HEK293 (cell line): Measurements from ENCODE around the gene TSPAN1.

ENCODE experiments used
- CTCF ChIA-PET: fragments of 350-600 bp; formaldehyde crosslinking; extraction: SDS; loops from one replicate; lab custom pipeline; 2021; ENCODE audit warnings: antibody characterized with exemption; lab: Yijun Ruan, JAX
- POLR2A ChIA-PET: fragments of 300-600 bp; formaldehyde crosslinking; extraction: SDS; loops from one replicate; lab custom pipeline; 2020; ENCODE audit warnings: antibody characterized with exemption, inconsistent platforms; lab: Yijun Ruan, JAX
- H3K27ac ChIP-seq: fragments of 200-500 bp; sonication (Bioruptor generic); 2 replicates; pipeline ENCODE4 v1.5.1; 2014; ENCODE audit warnings: low read depth, low read length, control low read depth, inconsistent platforms; ENCODE audit errors: extremely low read depth
- H3K36me3 ChIP-seq, 2 experiments: fragments of 200-500 bp in 1 of 2; sonication (Bioruptor generic) in 1 of 2; 1 replicate in 1 of 2; 2 replicates in 1 of 2; pipeline ENCODE4 v1.5.1; 2014 to 2017; ENCODE audit warnings: inconsistent platforms in 2 of 2, low read length in 2 of 2; ENCODE audit not compliant: control insufficient read depth in 2 of 2, insufficient read depth in 1 of 2
- H3K4me1 ChIP-seq: fragments of 200-500 bp; sonication (Bioruptor generic); 2 replicates; pipeline ENCODE4 v1.5.1; 2014; ENCODE audit warnings: mild to moderate bottlenecking, low read length, inconsistent platforms; ENCODE audit not compliant: control insufficient read depth, insufficient read depth
- H3K4me3 ChIP-seq: 2 replicates; pipeline ENCODE4 v1.5.1; 2011; ENCODE audit warnings: low read depth, mild to moderate bottlenecking, control low read depth, low read length, moderate library complexity
- H3K9me3 ChIP-seq: fragments of 200-500 bp; sonication (Bioruptor generic); 2 replicates; pipeline ENCODE4 v1.5.1; 2014; ENCODE audit warnings: low read depth, low read length, inconsistent platforms; ENCODE audit not compliant: control insufficient read depth, insufficient read depth
- GFI1B ChIP-seq: fragments of 450-650 bp; formaldehyde crosslinking; IDR thresholded peaks from 2 replicates; pipeline ENCODE4 v1.5.1; 2016; ENCODE audit warnings: missing biosample characterization, missing genetic modification characterization
- GLIS1 ChIP-seq: fragments of 450-650 bp; formaldehyde crosslinking; IDR thresholded peaks from 2 replicates; pipeline ENCODE4 v1.5.1; 2016; ENCODE audit warnings: missing biosample characterization, missing genetic modification characterization
- GLIS2 ChIP-seq: fragments of 450-650 bp; formaldehyde crosslinking; IDR thresholded peaks from 2 replicates; pipeline ENCODE4 v1.5.1; 2016; ENCODE audit warnings: missing biosample characterization, missing genetic modification characterization
- KLF10 ChIP-seq: fragments of 450-650 bp; IDR thresholded peaks from 2 replicates; pipeline ENCODE4 v1.5.1; 2018; ENCODE audit warnings: missing biosample characterization, mild to moderate bottlenecking, missing genetic modification characterization
- TSHZ1 ChIP-seq: fragments of 450-650 bp; formaldehyde crosslinking; IDR thresholded peaks from 2 replicates; pipeline ENCODE4 v1.5.1; 2016; ENCODE audit warnings: missing biosample characterization, missing genetic modification characterization, borderline replicate concordance
- ZBTB8A ChIP-seq: fragments of 450-650 bp; formaldehyde crosslinking; IDR thresholded peaks from 2 replicates; pipeline ENCODE4 v1.5.1; 2016; ENCODE audit warnings: missing biosample characterization, missing genetic modification characterization
- ZFP69B ChIP-seq: fragments of 450-650 bp; formaldehyde crosslinking; IDR thresholded peaks from 2 replicates; pipeline ENCODE4 v1.5.1; 2016; ENCODE audit warnings: missing biosample characterization, missing genetic modification characterization
- ZNF146 ChIP-seq: fragments of 450-650 bp; formaldehyde crosslinking; IDR thresholded peaks from 2 replicates; pipeline ENCODE4 v1.5.1; 2016; ENCODE audit warnings: missing biosample characterization, missing genetic modification characterization
- ZNF16 ChIP-seq: fragments of 450-650 bp; formaldehyde crosslinking; IDR thresholded peaks from 2 replicates; pipeline ENCODE4 v1.5.1; 2016; ENCODE audit warnings: low read depth, missing biosample characterization, missing genetic modification characterization
- ZNF221 ChIP-seq: fragments of 450-650 bp; formaldehyde crosslinking; IDR thresholded peaks from 2 replicates; pipeline ENCODE4 v1.5.1; 2017; ENCODE audit warnings: missing biosample characterization, missing genetic modification characterization, borderline replicate concordance
- ZNF266 ChIP-seq: fragments of 450-650 bp; formaldehyde crosslinking; IDR thresholded peaks from 2 replicates; pipeline ENCODE4 v1.5.1; 2016; ENCODE audit warnings: missing biosample characterization, missing genetic modification characterization, low read depth
- ZNF274 ChIP-seq, 2 experiments: fragments of 200-500 bp in 1 of 2; fragments of 450-650 bp in 1 of 2; sonication (Bioruptor generic) in 1 of 2; formaldehyde crosslinking in 1 of 2; IDR thresholded peaks; 2 replicates each; pipeline versions ENCODE4 v1.5.1 to v1.6.1; 2014 to 2016; ENCODE audit warnings: borderline replicate concordance in 1 of 2, inconsistent platforms in 1 of 2, low read length in 1 of 2, missing biosample characterization in 1 of 2, missing genetic modification characterization in 1 of 2
- ZNF362 ChIP-seq: fragments of 450-650 bp; formaldehyde crosslinking; IDR thresholded peaks from 2 replicates; pipeline ENCODE4 v1.5.1; 2016; ENCODE audit warnings: missing biosample characterization, missing genetic modification characterization
- ZNF449 ChIP-seq: fragments of 450-650 bp; formaldehyde crosslinking; IDR thresholded peaks from 2 replicates; pipeline ENCODE4 v1.5.1; 2017; ENCODE audit warnings: missing biosample characterization, mild to moderate bottlenecking, missing genetic modification characterization, moderate library complexity
- ZNF510 ChIP-seq: fragments of 450-650 bp; formaldehyde crosslinking; IDR thresholded peaks from 2 replicates; pipeline ENCODE4 v1.5.1; 2018; ENCODE audit warnings: mild to moderate bottlenecking, missing genetic modification characterization, missing biosample characterization; ENCODE audit not compliant: insufficient replicate concordance
- ZNF548 ChIP-seq: fragments of 450-650 bp; formaldehyde crosslinking; IDR thresholded peaks from 2 replicates; pipeline ENCODE4 v1.5.1; 2016; ENCODE audit warnings: missing biosample characterization, missing genetic modification characterization
- ZNF692 ChIP-seq: fragments of 450-650 bp; formaldehyde crosslinking; IDR thresholded peaks from 2 replicates; pipeline ENCODE4 v1.5.1; 2016; ENCODE audit warnings: missing biosample characterization, missing genetic modification characterization
- ZNF707 ChIP-seq: fragments of 450-650 bp; formaldehyde crosslinking; IDR thresholded peaks from 2 replicates; pipeline ENCODE4 v1.5.1; 2016; ENCODE audit warnings: missing biosample characterization, missing genetic modification characterization

TSPAN1 gene

GRCh38 chr1:46188295-46189030, 13.6 kb downstream of the TSPAN1 start:
- H3K36me3 ChIP-seq: peaks cover 0 to 65% of the 10 kb centered on the region in 2 experiments; a peak in 1 of 3 replicates
- H3K9me3 ChIP-seq: no peaks in the 10 kb centered on the region
- POLR2A ChIA-PET: interaction anchor here (0.6 to 1.1 kb wide), 2 partner anchors 10 to 1443 kb away, joined by 3 to 9 read pairs; partner anchors contain the start of gene POMGNT1
- CTCF ChIA-PET: interaction anchor here (1.5 to 3.1 kb wide), 2 partner anchors 35 to 37 kb away, joined by 3 to 9 read pairs; no protein-coding TSS in a partner anchor
- H3K4me3 ChIP-seq: no peak overlapping the region
- TF ChIP-seq ZFP69B (tag by site-specific recombination): peak; percentile 69; the same call in 1 of the 2 replicates
- TF ChIP-seq ZNF692 (tag by site-specific recombination): peak; percentile 90
- TF ChIP-seq GFI1B: no peak
- no peak for TF ChIP-seq ZNF16 (tag by site-specific recombination)
- peak; percentile 74; the same call in 1 of the 2 replicates for TF ChIP-seq ZNF449 (tag by site-specific recombination)
- no peaks in the 10 kb centered on the region for H3K4me1 ChIP-seq
- H3K27ac ChIP-seq: no peak overlapping the region

- H3K27ac ChIP-seq: no peak overlapping the region
- CTCF ChIA-PET: interaction anchor here (0.5 to 3.1 kb wide), 3 partner anchors 16 to 620 kb away, joined by 3 to 9 read pairs (median 3); no protein-coding TSS in a partner anchor
These were observed 15.7 kb downstream of the TSPAN1 start for GRCh38 chr1:46190539-46190938.

GRCh38 chr1:46191033-46191701, 16.3 kb downstream of the TSPAN1 start:
- H3K4me3 ChIP-seq: no peak overlapping the region
- H3K27ac ChIP-seq: no peak overlapping the region
- no peaks in the 10 kb centered on the region for H3K4me1 ChIP-seq
- ChIA-PET POLR2A (no interaction called here), CTCF (interaction anchor here (0.5 to 3.1 kb wide), 3 partner anchors 15 to 32 kb away, joined by 3 to 9 read pairs (median 4); no protein-coding TSS in a partner anchor)
- H3K9me3 ChIP-seq: no peaks in the 10 kb centered on the region
- peaks cover 0 to 93% of the 10 kb centered on the region in 2 experiments; a peak in 1 of 3 replicates for H3K36me3 ChIP-seq
- TF ChIP-seq KLF10 (tag by site-specific recombination) (no peak), ZNF221 (no peak), TSHZ1 (tag by site-specific recombination) (no peak), ZNF707 (tag by site-specific recombination) (no peak), ZNF266 (no peak), ZNF146 (tag by site-specific recombination) (no peak), ZNF692 (tag by site-specific recombination) (no peak)

More at GRCh38 chr1:46190539-46190938, 15.7 kb downstream of the TSPAN1 start:
- H3K36me3 ChIP-seq: peaks cover 0 to 86% of the 10 kb centered on the region in 2 experiments; a peak in 1 of 3 replicates
- H3K9me3 ChIP-seq: no peaks in the 10 kb centered on the region
- no peaks in the 10 kb centered on the region for H3K4me1 ChIP-seq
- no peak for TF ChIP-seq ZNF510 (tag by site-specific recombination)
- no peak for TF ChIP-seq ZBTB8A (tag by site-specific recombination)
- TF ChIP-seq ZNF362: no peak
- TF ChIP-seq GLIS1 (tag by site-specific recombination): no peak
- TF ChIP-seq GLIS2 (tag by site-specific recombination): no peak
- no peak for TF ChIP-seq ZNF548 (tag by site-specific recombination)
- TF ChIP-seq ZNF274 (IDR thresholded peaks at IDR 0.05; ENCODE audit: low read length): no peak
- no peak for TF ChIP-seq ZNF274 (tag by site-specific recombination; IDR thresholded peaks at IDR 0.05; ENCODE audit: borderline replicate concordance)
- H3K4me3 ChIP-seq: no peak overlapping the region
- POLR2A ChIA-PET: interaction anchor here (0.6 kb wide), 1 partner anchor 685 kb away, joined by 3 read pairs; no protein-coding TSS in a partner anchor
